GM19397 (cell line): ENCODE measurements around the gene PTPN20.

Source experiments
- ATAC-seq: cut with Tn5 transposase; IDR thresholded peaks from one replicate; pipeline ENCODE4 v1.9.1; 2021; ENCODE audit warnings: mild to moderate bottlenecking, moderate library complexity; ENCODE audit not compliant: unreplicated experiment

The PTPN20 gene

GRCh38 chr10:47046321-47047126 is 135.3 kb downstream of the PTPN20 start:
- ATAC-seq, result no peak

- ATAC-seq, result no peak
Observed at GRCh38 chr10:47047127-47047504, 135.9 kb downstream of the PTPN20 start.

- no peak for ATAC-seq
Observed at GRCh38 chr10:47047577-47048525, 136.6 kb downstream of the PTPN20 start.

GRCh38 chr10:47048526-47048905 is 137.3 kb downstream of the PTPN20 start:
- no peak for ATAC-seq

- ATAC-seq, result no peak
Observed at GRCh38 chr10:47049056-47049851, 138.0 kb downstream of the PTPN20 start.

- no peak for ATAC-seq
Observed at GRCh38 chr10:47049906-47050305, 138.7 kb downstream of the PTPN20 start.

GRCh38 chr10:47050618-47051455 is 139.6 kb downstream of the PTPN20 start:
- ATAC-seq, result no peak

GRCh38 chr10:47051741-47052238 is 140.6 kb downstream of the PTPN20 start:
- ATAC-seq, result no peak
